KMS-11 (cell line): ENCODE results near the gene FYCO1.

ENCODE experiments used
- H2AFZ ChIP-seq: fragments of 200-600 bp; sonication (generic); 2 replicates; pipeline ENCODE4 v1.6.1; 2016; ENCODE audit warnings: antibody characterized with exemption, mixed run types, low read depth
- H3K27ac ChIP-seq: fragments of 200-600 bp; sonication (generic); 2 replicates; pipeline ENCODE4 v1.6.1; 2016; ENCODE audit warnings: mild to moderate bottlenecking, mixed run types
- H3K27me3 ChIP-seq: fragments of 200-600 bp; sonication (generic); 2 replicates; pipeline ENCODE4 v1.6.1; 2017; ENCODE audit warnings: mild to moderate bottlenecking, low read depth, mixed run types, moderate library complexity; ENCODE audit not compliant: insufficient read depth
- H3K36me3 ChIP-seq: fragments of 200-600 bp; sonication (generic); 2 replicates; pipeline ENCODE4 v1.6.1; 2017; ENCODE audit warnings: mild to moderate bottlenecking, mixed run types; ENCODE audit not compliant: insufficient read depth
- H3K4me1 ChIP-seq: fragments of 200-600 bp; sonication (generic); 2 replicates; pipeline ENCODE4 v1.6.1; 2016; ENCODE audit warnings: mild to moderate bottlenecking, low read depth, mixed run types; ENCODE audit not compliant: poor library complexity, severe bottlenecking
- H3K4me2 ChIP-seq: fragments of 200-600 bp; sonication (generic); 2 replicates; pipeline ENCODE4 v1.7.0; 2016; ENCODE audit warnings: mild to moderate bottlenecking, mixed run types
- H3K4me3 ChIP-seq: fragments of 200-600 bp; sonication (generic); IDR thresholded peaks from 2 replicates; pipeline ENCODE4 v1.6.1; 2017; ENCODE audit warnings: low read depth, low read length, mixed read lengths; ENCODE audit not compliant: insufficient read depth
- H3K79me2 ChIP-seq: fragments of 200-600 bp; sonication (generic); 2 replicates; pipeline ENCODE4 v1.6.1; 2016; ENCODE audit warnings: low read depth, mixed run types; ENCODE audit not compliant: insufficient read depth
- H3K9ac ChIP-seq: fragments of 200-600 bp; sonication (generic); 2 replicates; pipeline ENCODE4 v1.6.1; 2016; ENCODE audit warnings: mild to moderate bottlenecking, mixed run types
- H4K20me1 ChIP-seq: fragments of 200-600 bp; sonication (generic); 2 replicates; pipeline ENCODE4 v1.6.1; 2016; ENCODE audit warnings: mild to moderate bottlenecking, mixed run types; ENCODE audit not compliant: insufficient read depth
- CTCF ChIP-seq: fragments of 200-600 bp; sonication (generic); conservative IDR thresholded peaks from 2 replicates; pipeline ENCODE4 v1.6.1; 2017; ENCODE audit warnings: low read depth, mild to moderate bottlenecking, antibody characterized with exemption, low read length, moderate library complexity, mixed read lengths

FYCO1 gene

GRCh38 chr3:45885979-45886705, 109.5 kb downstream of the FYCO1 start, which contains the start of gene CCR9:
Gene CCR9, plus strand, starts transcription at chr3:45886543. Its CDS starts 8,391 bp downstream, at chr3:45894934.
- H4K20me1 ChIP-seq, result no peaks in the 10 kb centered on the region
- H3K4me1 ChIP-seq, result no peaks in the 10 kb centered on the region
- no peak within 1 kb of the TSS for H3K9ac ChIP-seq
- H3K79me2 ChIP-seq, result no peaks in the 10 kb centered on the region
- no peak for TF ChIP-seq CTCF
- H3K4me2 ChIP-seq, result no peak within 1 kb of the TSS
- H3K4me3 ChIP-seq, result no peak within 1 kb of the TSS
- H3K36me3 ChIP-seq, result no peaks in the 10 kb centered on the region
- no peaks in the 10 kb centered on the region for H3K27me3 ChIP-seq
- no peak within 1 kb of the TSS for H2AFZ ChIP-seq
- H3K27ac ChIP-seq, result no peak within 1 kb of the TSS

- no peak overlapping the region for H3K9ac ChIP-seq
- H3K4me1 ChIP-seq, result no peaks in the 10 kb centered on the region
- H2AFZ ChIP-seq, result no peak overlapping the region
- no peaks in the 10 kb centered on the region for H3K36me3 ChIP-seq
- H3K27me3 ChIP-seq, result no peaks in the 10 kb centered on the region
- no peaks in the 10 kb centered on the region for H3K79me2 ChIP-seq
- no peaks in the 10 kb centered on the region for H4K20me1 ChIP-seq
- no peak overlapping the region for H3K4me2 ChIP-seq
- TF ChIP-seq CTCF, result no peak
- H3K27ac ChIP-seq, result no peak overlapping the region
- no peak overlapping the region for H3K4me3 ChIP-seq
Observed at GRCh38 chr3:45884368-45885201, 111.0 kb downstream of the FYCO1 start.

GRCh38 chr3:45881078-45882022, 114.3 kb downstream of the FYCO1 start:
- H3K4me3 ChIP-seq, result no peak overlapping the region
- no peak for TF ChIP-seq CTCF
- H3K79me2 ChIP-seq, result no peaks in the 10 kb centered on the region
- no peak overlapping the region for H3K9ac ChIP-seq
- H2AFZ ChIP-seq, result no peak overlapping the region
- H3K4me1 ChIP-seq, result no peaks in the 10 kb centered on the region
- no peak overlapping the region for H3K4me2 ChIP-seq
- H3K36me3 ChIP-seq, result no peaks in the 10 kb centered on the region
- H3K27me3 ChIP-seq, result no peaks in the 10 kb centered on the region
- no peak overlapping the region for H3K27ac ChIP-seq
- no peaks in the 10 kb centered on the region for H4K20me1 ChIP-seq

GRCh38 chr3:45880725-45881077, 114.9 kb downstream of the FYCO1 start:
- Histone ChIP-seq H3K27ac (no peak overlapping the region), H3K4me2 (no peak overlapping the region), H4K20me1 (no peaks in the 10 kb centered on the region), H3K9ac (no peak overlapping the region), H3K4me1 (no peaks in the 10 kb centered on the region), H2AFZ (no peak overlapping the region), H3K36me3 (no peaks in the 10 kb centered on the region), H3K79me2 (no peaks in the 10 kb centered on the region), H3K27me3 (no peaks in the 10 kb centered on the region), H3K4me3 (no peak overlapping the region)
- TF ChIP-seq CTCF, result no peak
